Lower leg skin (tissue), 3 donors: ENCODE measurements around the gene ITPA.

Experiments used
- POLR2A ChIP-seq, 2 donors: fragments of 450-650 bp; IDR thresholded peaks; one replicate each; pipeline ENCODE4 v1.6.1; 2016 to 2017; ENCODE audit warnings: antibody characterized with exemption in 2 of 2, mild to moderate bottlenecking in 1 of 2, moderate library complexity in 1 of 2
- TF ChIP-seq, protein P1 (sequence below), 3 donors: fragments of 450-650 bp; IDR thresholded peaks; one replicate each; pipeline ENCODE4 v1.5.1; 2016; ENCODE audit warnings: antibody characterized with exemption in 3 of 3, mild to moderate bottlenecking in 3 of 3, moderate library complexity in 2 of 3

DNA sequence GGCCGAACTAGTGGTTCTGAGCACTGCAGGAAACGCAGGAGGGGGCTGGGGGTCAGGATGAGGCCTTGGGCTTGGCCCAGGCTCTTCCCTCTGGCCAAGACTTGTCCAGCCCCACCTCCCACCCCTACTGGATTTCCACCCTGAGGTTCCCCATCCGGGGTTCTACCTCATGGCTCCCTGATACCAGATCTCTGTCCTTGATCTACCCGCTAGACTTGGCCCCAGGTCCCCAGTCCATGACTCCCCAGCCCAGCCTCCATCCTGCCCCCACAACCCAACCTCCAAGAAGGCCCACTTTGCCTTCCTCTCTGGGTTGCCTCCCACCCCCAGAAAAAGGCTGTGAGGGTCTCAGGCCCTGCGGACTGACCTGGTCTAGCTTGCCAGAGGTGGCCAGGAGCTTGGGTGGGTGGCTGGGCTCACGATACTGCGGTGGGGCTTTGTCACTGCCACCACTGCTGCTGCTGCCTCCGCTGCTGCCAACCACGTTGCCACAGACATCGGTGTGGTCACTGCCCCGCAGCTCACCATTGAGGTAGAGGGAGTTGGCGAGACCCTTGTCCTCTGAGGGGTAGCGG, 42.9 kb upstream of the ITPA start:
- TF ChIP-seq, protein P1, sequence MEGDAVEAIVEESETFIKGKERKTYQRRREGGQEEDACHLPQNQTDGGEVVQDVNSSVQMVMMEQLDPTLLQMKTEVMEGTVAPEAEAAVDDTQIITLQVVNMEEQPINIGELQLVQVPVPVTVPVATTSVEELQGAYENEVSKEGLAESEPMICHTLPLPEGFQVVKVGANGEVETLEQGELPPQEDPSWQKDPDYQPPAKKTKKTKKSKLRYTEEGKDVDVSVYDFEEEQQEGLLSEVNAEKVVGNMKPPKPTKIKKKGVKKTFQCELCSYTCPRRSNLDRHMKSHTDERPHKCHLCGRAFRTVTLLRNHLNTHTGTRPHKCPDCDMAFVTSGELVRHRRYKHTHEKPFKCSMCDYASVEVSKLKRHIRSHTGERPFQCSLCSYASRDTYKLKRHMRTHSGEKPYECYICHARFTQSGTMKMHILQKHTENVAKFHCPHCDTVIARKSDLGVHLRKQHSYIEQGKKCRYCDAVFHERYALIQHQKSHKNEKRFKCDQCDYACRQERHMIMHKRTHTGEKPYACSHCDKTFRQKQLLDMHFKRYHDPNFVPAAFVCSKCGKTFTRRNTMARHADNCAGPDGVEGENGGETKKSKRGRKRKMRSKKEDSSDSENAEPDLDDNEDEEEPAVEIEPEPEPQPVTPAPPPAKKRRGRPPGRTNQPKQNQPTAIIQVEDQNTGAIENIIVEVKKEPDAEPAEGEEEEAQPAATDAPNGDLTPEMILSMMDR (IDR thresholded peaks at IDR 0.05): no peak
- no peak for TF ChIP-seq POLR2A (IDR thresholded peaks at IDR 0.05)
